ENCODE data around the gene ANKRD10.

ANKRD10 gene

DNA sequence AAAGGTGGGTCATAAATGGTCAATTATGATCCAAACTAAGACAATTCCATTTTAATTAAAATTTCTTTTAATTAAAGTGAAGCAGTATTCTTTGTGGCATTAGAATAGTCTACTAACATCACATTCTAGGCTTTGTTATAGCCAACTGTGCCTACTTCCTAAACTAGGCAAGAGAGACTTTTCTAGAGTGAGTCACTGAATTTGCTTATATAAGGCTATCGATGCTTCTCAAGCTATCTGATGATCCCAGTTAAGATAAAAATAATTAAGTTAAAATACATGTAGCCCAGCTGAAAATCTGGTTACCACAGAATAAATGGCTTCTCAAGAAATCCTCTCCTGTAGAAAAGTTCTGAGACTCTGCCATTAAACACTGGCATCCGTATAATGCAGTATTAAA, 12.5 kb downstream of the ANKRD10 start:
- ChIA-PET POLR2A (no interaction called here), CTCF (no interaction called here)
- TF ChIP-seq TARDBP (IDR thresholded peaks at IDR 0.05), result no peak
- no peak for TF ChIP-seq L3MBTL2 (conservative IDR thresholded peaks at IDR 0.05)
- TF ChIP-seq ELF4 (IDR thresholded peaks at IDR 0.05), result no peak
- no peak for TF ChIP-seq LEF1 (IDR thresholded peaks at IDR 0.05; ENCODE audit: borderline replicate concordance)
- no peak for DNase-seq (ENCODE audit: extremely low spot score)

DNA sequence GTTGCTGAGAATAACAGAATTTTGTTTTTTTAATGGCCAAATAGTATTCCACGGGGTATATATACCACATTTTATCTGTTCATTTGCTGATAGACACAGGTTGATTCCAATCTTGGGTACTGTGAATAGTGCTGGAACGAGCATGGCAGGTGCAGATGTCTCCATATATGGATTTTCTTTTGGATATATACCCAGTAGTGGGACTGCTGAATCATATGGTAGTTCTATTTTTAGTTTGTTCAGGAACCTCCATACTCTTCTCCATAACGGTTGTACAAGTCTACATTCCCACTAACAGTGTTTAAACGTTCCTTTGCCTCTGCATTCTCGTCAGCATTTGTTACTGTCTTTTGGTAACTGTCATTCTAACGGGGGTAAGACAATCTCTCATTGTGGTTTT, 17.3 kb downstream of the ANKRD10 start:
- CTCF ChIA-PET, result no interaction called here
- TF ChIP-seq, protein P1, sequence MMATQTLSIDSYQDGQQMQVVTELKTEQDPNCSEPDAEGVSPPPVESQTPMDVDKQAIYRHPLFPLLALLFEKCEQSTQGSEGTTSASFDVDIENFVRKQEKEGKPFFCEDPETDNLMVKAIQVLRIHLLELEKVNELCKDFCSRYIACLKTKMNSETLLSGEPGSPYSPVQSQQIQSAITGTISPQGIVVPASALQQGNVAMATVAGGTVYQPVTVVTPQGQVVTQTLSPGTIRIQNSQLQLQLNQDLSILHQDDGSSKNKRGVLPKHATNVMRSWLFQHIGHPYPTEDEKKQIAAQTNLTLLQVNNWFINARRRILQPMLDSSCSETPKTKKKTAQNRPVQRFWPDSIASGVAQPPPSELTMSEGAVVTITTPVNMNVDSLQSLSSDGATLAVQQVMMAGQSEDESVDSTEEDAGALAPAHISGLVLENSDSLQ (IDR thresholded peaks at IDR 0.05), result no peak
- TF ChIP-seq NFRKB (IDR thresholded peaks at IDR 0.05), result no peak
- no peak for TF ChIP-seq BHLHE40 (IDR thresholded peaks at IDR 0.05; ENCODE audit: borderline replicate concordance)
- TF ChIP-seq FOXA1 (IDR thresholded peaks at IDR 0.05), result no peak
- POLR2A ChIA-PET, result no interaction called here

DNA sequence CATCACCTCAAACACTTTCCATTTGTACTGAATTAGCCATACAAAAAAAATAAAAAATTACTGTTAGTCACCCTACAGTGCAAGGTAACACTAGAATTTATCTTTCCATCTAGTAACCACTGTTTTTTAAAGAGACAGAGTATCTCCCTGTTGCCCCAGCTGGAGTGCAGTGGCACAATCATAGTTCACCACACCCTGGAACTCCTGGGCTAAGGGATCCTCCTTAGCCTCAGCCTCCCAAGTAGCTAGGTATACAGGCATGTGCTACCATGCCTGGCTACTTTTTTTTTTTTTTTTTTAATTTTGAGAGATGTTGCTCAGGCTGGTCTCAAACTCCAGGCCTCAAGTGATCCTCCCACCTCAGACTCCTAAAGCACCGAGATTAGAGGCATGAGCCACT, 17.9 kb downstream of the ANKRD10 start:
- DNase-seq (ENCODE audit: extremely low spot score), result no peak
- CTCF ChIA-PET, result no interaction called here
- TF ChIP-seq HDGF (IDR thresholded peaks at IDR 0.05; ENCODE audit: borderline replicate concordance) (no peak), LEF1 (IDR thresholded peaks at IDR 0.05; ENCODE audit: borderline replicate concordance) (no peak), FOXM1 (IDR thresholded peaks at IDR 0.05; ENCODE audit: borderline replicate concordance) (no peak), SP1 (IDR thresholded peaks at IDR 0.05) (no peak), NFRKB (IDR thresholded peaks at IDR 0.05) (no peak), CTBP1 (IDR thresholded peaks at IDR 0.05; ENCODE audit: borderline replicate concordance) (no peak), TARDBP (IDR thresholded peaks at IDR 0.05) (no peak), ZNF384 (IDR thresholded peaks at IDR 0.05) (no peak), SUZ12 (IDR thresholded peaks at IDR 0.05) (no peak), ARNT (IDR thresholded peaks at IDR 0.05) (no peak), FOXA1 (IDR thresholded peaks at IDR 0.05) (no peak), FOXK2 (IDR thresholded peaks at IDR 0.05) (no peak), ELF4 (IDR thresholded peaks at IDR 0.05) (no peak), L3MBTL2 (conservative IDR thresholded peaks at IDR 0.05) (no peak), BHLHE40 (IDR thresholded peaks at IDR 0.05; ENCODE audit: borderline replicate concordance) (no peak)
- TF ChIP-seq, protein P1 (IDR thresholded peaks at IDR 0.05), result no peak
- POLR2A ChIA-PET, result no interaction called here

More for the DNA sequence above, 17.3 kb downstream of the ANKRD10 start:
- no peak for DNase-seq (ENCODE audit: extremely low spot score)

DNA sequence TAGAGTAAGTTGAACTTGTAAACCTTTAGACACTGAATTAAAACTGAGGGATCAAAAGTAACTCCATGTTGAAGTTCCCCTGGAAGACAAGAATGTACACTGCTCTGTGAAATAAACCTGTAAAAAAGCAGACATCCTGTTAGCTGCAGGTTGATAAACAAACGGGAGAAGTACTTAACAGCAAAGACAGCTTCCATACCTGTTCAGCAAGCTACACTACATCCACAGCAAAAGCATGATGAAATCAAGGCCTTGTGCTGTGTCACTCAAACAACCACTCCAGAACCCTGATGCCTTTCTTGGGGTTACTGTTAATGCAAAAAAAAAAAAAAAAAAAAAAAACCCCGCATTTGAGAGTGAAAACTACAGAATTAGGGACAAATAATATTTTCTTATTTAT, 20.8 kb downstream of the ANKRD10 start:
- ChIA-PET POLR2A (no interaction called here), CTCF (no interaction called here)
- TF ChIP-seq SP1 (IDR thresholded peaks at IDR 0.05), result no peak
- TF ChIP-seq, protein P1 (IDR thresholded peaks at IDR 0.05), result no peak
- TF ChIP-seq HDGF (IDR thresholded peaks at IDR 0.05; ENCODE audit: borderline replicate concordance), result no peak
- TF ChIP-seq ELF4 (IDR thresholded peaks at IDR 0.05), result no peak
- TF ChIP-seq SUZ12 (IDR thresholded peaks at IDR 0.05), result no peak
- TF ChIP-seq NFRKB (IDR thresholded peaks at IDR 0.05), result no peak
- TF ChIP-seq ZNF384 (IDR thresholded peaks at IDR 0.05), result no peak
- TF ChIP-seq TARDBP (IDR thresholded peaks at IDR 0.05), result no peak
- no peak for TF ChIP-seq FOXM1 (IDR thresholded peaks at IDR 0.05; ENCODE audit: borderline replicate concordance)
- no peak for TF ChIP-seq L3MBTL2 (conservative IDR thresholded peaks at IDR 0.05)
- TF ChIP-seq FOXK2 (IDR thresholded peaks at IDR 0.05), result no peak
- TF ChIP-seq ARNT (IDR thresholded peaks at IDR 0.05), result no peak
- no peak for TF ChIP-seq CTBP1 (IDR thresholded peaks at IDR 0.05; ENCODE audit: borderline replicate concordance)
- no peak for TF ChIP-seq BHLHE40 (IDR thresholded peaks at IDR 0.05; ENCODE audit: borderline replicate concordance)
- TF ChIP-seq LEF1 (IDR thresholded peaks at IDR 0.05; ENCODE audit: borderline replicate concordance), result no peak
- TF ChIP-seq FOXA1 (IDR thresholded peaks at IDR 0.05), result no peak
- no peak for DNase-seq (ENCODE audit: extremely low spot score)

DNA sequence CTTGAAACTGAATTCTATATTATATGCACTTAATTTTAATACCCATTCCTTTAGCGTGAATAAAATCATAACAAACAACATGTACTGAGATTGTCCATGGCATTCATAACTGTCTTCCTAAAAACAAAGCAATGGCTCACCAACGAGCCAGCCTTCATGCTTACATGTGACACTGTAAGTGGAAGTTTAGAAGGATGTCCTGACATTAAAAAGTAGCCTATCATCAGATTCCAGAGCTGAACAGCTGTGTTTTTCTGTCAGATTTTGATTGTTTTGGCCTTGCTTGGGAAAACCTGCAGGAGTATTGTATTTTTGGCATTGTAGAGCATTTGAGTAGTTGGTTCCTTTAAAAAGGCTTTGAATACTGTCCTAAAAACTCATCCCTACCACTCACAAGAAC, 21.3 kb downstream of the ANKRD10 start:
- POLR2A ChIA-PET, result no interaction called here
- TF ChIP-seq TARDBP (IDR thresholded peaks at IDR 0.05) (no peak), ELF4 (IDR thresholded peaks at IDR 0.05) (no peak)
- CTCF ChIA-PET, result no interaction called here
- DNase-seq (ENCODE audit: extremely low spot score), result no peak

DNA sequence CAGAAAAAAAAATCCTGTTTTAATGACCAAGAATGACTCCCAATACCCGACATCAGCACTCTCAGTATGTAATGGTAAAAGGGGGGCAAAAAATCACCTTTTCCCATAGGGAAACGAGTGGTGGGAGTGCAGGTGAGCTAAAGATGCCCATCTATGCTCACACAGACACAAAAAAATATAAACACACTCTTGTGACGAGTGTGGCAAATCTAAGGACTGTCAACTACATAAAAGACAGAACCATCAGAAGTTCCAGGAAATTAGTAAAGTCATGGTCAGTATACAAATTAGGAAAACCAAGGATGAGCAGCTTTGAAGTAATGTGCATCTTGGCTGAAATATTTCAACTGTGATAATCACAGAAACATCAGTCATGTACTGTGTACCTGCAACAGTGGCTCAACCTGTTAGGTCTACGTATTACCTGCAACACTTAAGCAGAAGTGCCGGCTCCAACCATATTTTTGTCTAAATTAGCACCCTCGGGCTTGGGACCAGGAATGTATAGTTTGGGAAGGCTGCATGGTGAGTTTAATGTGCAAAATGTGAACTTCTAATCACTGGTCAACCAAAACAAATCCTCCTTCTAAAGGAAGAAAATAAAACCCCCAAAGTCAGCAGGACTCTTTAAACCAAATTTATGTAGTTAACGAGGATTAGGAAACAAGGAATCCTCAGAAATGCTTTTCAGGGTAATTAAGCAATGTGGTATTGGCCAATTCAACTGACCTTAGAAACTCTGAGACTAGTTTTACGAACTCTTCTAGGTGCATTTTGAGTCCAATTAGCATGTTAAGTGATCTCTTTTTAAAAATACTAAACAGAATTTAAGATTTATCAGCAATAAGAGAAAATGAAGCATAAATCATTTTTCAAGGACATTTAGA, 24.3 kb downstream of the ANKRD10 start:
- POLR2A ChIA-PET, result no interaction called here
- TF ChIP-seq, protein P1 (IDR thresholded peaks at IDR 0.05), result no peak
- TF ChIP-seq NFRKB (IDR thresholded peaks at IDR 0.05) (no peak), SP1 (IDR thresholded peaks at IDR 0.05) (no peak)
- CTCF ChIA-PET, result no interaction called here

More for the DNA sequence above, 24.3 kb downstream of the ANKRD10 start:
- no peak for DNase-seq (ENCODE audit: extremely low spot score)

Data from HEK293T (cell line).